HCT116 (cell line): ENCODE results near the gene ACTN1. TPM values are rescaled to one million over a fixed set of nuclear protein-coding genes. Genes with fewer than 3 reads are reported as not detected.

ENCODE experiments used
- CTCF ChIP-seq, 3 experiments: fragments of 200-600 bp in 1 of 3; sonication (generic) in 1 of 3; IDR thresholded peaks in 2 of 3; conservative IDR thresholded peaks in 1 of 3; 2 replicates each; pipeline ENCODE4 v1.5.1; 2012 to 2017; ENCODE audit warnings: low read depth in 2 of 3, low read length in 2 of 3, antibody characterized with exemption in 1 of 3, borderline replicate concordance in 1 of 3, control low read depth in 1 of 3, mild to moderate bottlenecking in 1 of 3, mixed read lengths in 1 of 3, mixed run types in 1 of 3, moderate library complexity in 1 of 3; ENCODE audit not compliant: insufficient read depth in 1 of 3
- POLR2AphosphoS5 ChIP-seq: IDR thresholded peaks from 2 replicates; pipeline ENCODE4 v1.6.1; 2011; ENCODE audit warnings: mild to moderate bottlenecking, low read depth, low read length, moderate library complexity
- RAD21 ChIP-seq: IDR thresholded peaks from 2 replicates; pipeline ENCODE4 v1.6.1; 2012; ENCODE audit warnings: low read depth, mild to moderate bottlenecking
- REST ChIP-seq: IDR thresholded peaks from 2 replicates; pipeline ENCODE4 v1.6.1; 2012; ENCODE audit warnings: low read depth
- TCF7L2 ChIP-seq: IDR thresholded peaks from 2 replicates; pipeline ENCODE4 v1.7.0; 2011; ENCODE audit warnings: borderline replicate concordance, inconsistent platforms; ENCODE audit not compliant: insufficient read depth, insufficient read length; ENCODE audit errors: extremely low read depth
- YY1 ChIP-seq: IDR thresholded peaks from 2 replicates; pipeline ENCODE4 v1.6.1; 2011; ENCODE audit warnings: low read length, low read depth, moderate library complexity, mild to moderate bottlenecking; ENCODE audit not compliant: insufficient replicate concordance; ENCODE audit errors: extremely low read depth
- ZFX ChIP-seq: fragments of 450-650 bp; IDR thresholded peaks from 2 replicates; pipeline ENCODE4 v1.6.1; 2017
- ZNF274 ChIP-seq: fragments of 200-500 bp; sonication (Bioruptor generic); IDR thresholded peaks from 2 replicates; pipeline ENCODE4 v1.6.1; 2014; ENCODE audit warnings: mild to moderate bottlenecking, low read depth, low read length, inconsistent platforms
- total RNA-seq: library from RNA; stranded (reverse); gene quantifications from one replicate; pipeline ENCODE4 v1.2.1, GENCODE V29; 2021; ENCODE audit not compliant: unreplicated experiment

Gene ACTN1
- total RNA-seq, 1 experiment from 2014 or later, result 123 TPM

GRCh38 chr14:68959035-68959434 is 20.1 kb downstream of the ACTN1 start (continued):
- TF ChIP-seq CTCF (IDR thresholded peaks at IDR 0.05 in 2 of 3, conservative IDR thresholded peaks at IDR 0.05 in 1 of 3; ENCODE audit: borderline replicate concordance in 1 of 3, insufficient read depth in 1 of 3, low read depth in 2 of 3, low read length in 2 of 3) (no peak), ZNF274 (no peak), TCF7L2 (no peak), ZFX (no peak), POLR2AphosphoS5 (no peak), RAD21 (no peak), YY1 (no peak), REST (no peak)
- TF ChIP-seq, all 23 proteins: peak for 0
